ENCODE results near the gene LHX3.

LHX3 gene

GRCh38 chr9:136169495-136169894 lies 35.4 kb downstream of the LHX3 start:
- no peak for DNase-seq
- TF ChIP-seq CTCF (IDR thresholded peaks at IDR 0.05) = no peak
- Mint-ChIP-seq H3K4me3 (peak overlapping the region; percentile 66), H3K9me3 (peaks cover 29% of the 10 kb centered on the region), H3K27ac (no peak overlapping the region), H3K27me3 (ENCODE audit: low read depth, poor library complexity) (peaks cover 38% of the 10 kb centered on the region), H3K4me1 (peaks cover 48% of the 10 kb centered on the region), H3K36me3 (ENCODE audit: low read depth) (no peaks in the 10 kb centered on the region)

GRCh38 chr9:136163248-136163850 lies 41.6 kb downstream of the LHX3 start:
- Mint-ChIP-seq H3K4me1 (peaks cover 23% of the 10 kb centered on the region), H3K4me3 (no peak overlapping the region), H3K27ac (no peak overlapping the region), H3K9me3 (peaks cover 40% of the 10 kb centered on the region), H3K36me3 (ENCODE audit: low read depth) (no peaks in the 10 kb centered on the region), H3K27me3 (ENCODE audit: low read depth, poor library complexity) (peaks cover 66% of the 10 kb centered on the region)
- no peak for TF ChIP-seq CTCF (IDR thresholded peaks at IDR 0.05)
- no peak for DNase-seq

- Mint-ChIP-seq H3K9me3 (peaks cover 29% of the 10 kb centered on the region), H3K4me1 (peaks cover 38% of the 10 kb centered on the region), H3K4me3 (no peak overlapping the region), H3K36me3 (ENCODE audit: low read depth) (no peaks in the 10 kb centered on the region), H3K27ac (no peak overlapping the region), H3K27me3 (ENCODE audit: low read depth, poor library complexity) (peaks cover 68% of the 10 kb centered on the region)
- peak; percentile 37 for DNase-seq
- no peak for TF ChIP-seq CTCF (IDR thresholded peaks at IDR 0.05)
Observed at GRCh38 chr9:136160995-136161610, 43.8 kb downstream of the LHX3 start.

DNA sequence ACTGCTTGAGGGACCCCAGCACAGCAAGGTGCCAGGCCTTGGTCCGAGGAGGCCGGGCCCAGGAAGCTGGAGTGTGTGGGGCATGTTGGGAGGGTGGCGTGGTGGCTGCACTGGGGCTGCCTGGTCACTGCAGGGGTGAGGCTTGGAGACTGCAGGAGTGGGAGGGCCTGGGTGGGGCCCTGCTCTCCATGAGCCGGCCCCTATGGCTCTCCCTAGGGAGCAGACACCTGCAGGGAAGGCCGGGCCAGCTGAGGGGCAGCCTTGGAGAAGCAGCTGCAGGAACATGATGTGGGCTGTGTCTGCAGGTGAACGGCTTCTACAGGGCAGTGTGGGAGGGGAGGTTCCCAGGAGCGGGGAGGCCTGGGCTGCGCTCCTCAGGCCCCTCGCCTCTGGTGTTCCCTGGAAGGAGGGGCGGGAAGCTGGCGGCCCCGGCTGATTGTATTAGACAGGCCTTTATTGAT lies 44.5 kb downstream of the LHX3 start:
- Mint-ChIP-seq H3K4me1 (peaks cover 44% of the 10 kb centered on the region), H3K4me3 (no peak overlapping the region), H3K36me3 (ENCODE audit: low read depth) (no peaks in the 10 kb centered on the region), H3K27me3 (ENCODE audit: low read depth, poor library complexity) (peaks cover 68% of the 10 kb centered on the region), H3K9me3 (peaks cover 22% of the 10 kb centered on the region), H3K27ac (no peak overlapping the region)
- TF ChIP-seq CTCF (IDR thresholded peaks at IDR 0.05) = no peak
- DNase-seq = peak; percentile 55

DNA sequence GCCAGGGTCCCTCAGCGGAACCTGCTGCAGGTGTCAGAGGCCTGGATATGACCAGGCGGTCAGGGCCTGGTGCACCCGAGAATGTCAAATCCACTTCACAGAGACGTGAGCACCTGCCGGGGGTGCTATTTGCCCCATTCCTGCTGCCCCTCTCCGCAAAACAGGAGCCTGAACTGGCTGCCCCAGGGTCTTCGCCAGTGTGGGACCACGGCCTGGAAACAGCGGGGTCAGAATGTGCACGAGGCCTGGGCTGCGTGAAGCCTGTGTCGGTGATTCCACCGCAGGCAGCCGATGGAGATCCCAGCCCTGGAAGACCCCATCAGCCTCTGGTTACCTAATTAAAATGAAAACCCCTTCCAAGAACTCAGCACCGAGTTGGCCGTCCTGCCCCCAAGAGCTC lies 45.1 kb downstream of the LHX3 start:
- H3K27me3 Mint-ChIP-seq (ENCODE audit: low read depth, poor library complexity) = peaks cover 68% of the 10 kb centered on the region
- peaks cover 50% of the 10 kb centered on the region for H3K4me1 Mint-ChIP-seq
- H3K36me3 Mint-ChIP-seq (ENCODE audit: low read depth) = no peaks in the 10 kb centered on the region
- H3K27ac Mint-ChIP-seq = no peak overlapping the region
- DNase-seq = no peak
- H3K9me3 Mint-ChIP-seq = peaks cover 16% of the 10 kb centered on the region
- H3K4me3 Mint-ChIP-seq = no peak overlapping the region
- TF ChIP-seq CTCF (IDR thresholded peaks at IDR 0.05) = no peak
